IPS-11a (cell line): ENCODE results near the gene MAGI3.
"Not testable (repeated sequence)": the region's sequence is repeated elsewhere in the genome, so short reads cannot be mapped to it uniquely, and the experiment has no call there.

Source experiments
- H3K4me3 ChIP-seq: one replicate; pipeline ENCODE4 v1.5.1; 2013; ENCODE audit warnings: low read depth, low read length, control low read depth

The MAGI3 gene

DNA sequence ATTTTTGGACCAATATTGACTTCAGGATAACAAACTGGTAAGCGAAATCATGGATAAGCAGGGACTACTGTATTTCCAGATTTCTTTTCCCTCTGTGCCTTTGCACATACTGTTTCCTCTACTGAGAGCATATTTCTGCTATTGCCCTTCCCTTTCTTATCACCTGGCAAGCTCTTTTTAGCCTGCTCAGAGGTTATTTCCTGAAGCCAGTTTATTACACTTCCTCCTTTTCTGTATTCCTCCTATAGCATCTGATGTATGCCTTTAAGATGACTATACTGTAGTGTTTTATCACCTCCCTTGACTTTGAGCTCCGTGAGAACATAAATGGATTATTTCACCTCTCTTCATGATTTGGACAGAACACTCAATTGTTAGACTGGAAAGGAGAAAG is 49.0 kb downstream of the MAGI3 start:
- no peak overlapping the region for H3K4me3 ChIP-seq

DNA sequence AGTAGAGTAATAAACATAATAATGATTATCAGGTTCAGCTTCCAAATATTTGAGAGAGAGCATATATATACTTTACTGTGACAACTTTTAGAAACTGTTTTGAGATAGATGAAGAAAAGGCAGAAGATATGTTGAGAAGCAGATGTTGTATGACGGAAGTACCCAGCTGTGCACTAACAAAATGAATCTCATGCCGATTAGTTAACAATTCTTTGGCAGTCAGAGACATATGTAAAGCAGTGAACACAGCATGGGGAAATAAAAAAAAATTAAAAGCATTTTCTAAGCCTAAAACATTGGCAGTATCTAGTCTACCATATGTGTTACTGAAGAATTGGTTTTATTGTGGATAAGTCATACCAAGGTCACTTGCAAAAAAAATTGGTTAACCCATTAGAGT is 51.8 kb downstream of the MAGI3 start:
- H3K4me3 ChIP-seq: no peak overlapping the region

DNA sequence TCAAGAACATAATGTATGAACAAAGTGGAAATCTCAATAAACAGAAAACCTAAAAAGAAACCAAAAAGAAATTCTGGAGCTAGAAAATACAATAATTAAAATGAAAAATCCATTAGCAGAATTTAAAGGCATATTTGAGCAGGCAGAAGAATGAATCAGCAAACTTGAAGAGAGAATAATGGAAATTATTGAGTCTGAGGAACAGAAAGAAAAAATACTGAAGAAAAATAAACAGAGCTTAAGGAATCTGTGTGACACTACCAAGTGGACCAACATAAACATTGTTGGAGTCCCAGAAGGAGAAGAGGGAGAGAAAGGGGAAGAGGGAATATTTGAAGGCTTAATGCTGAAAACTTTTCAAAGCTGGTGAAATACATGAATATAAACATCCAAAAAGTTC is 54.5 kb downstream of the MAGI3 start:
- no peak overlapping the region for H3K4me3 ChIP-seq

DNA sequence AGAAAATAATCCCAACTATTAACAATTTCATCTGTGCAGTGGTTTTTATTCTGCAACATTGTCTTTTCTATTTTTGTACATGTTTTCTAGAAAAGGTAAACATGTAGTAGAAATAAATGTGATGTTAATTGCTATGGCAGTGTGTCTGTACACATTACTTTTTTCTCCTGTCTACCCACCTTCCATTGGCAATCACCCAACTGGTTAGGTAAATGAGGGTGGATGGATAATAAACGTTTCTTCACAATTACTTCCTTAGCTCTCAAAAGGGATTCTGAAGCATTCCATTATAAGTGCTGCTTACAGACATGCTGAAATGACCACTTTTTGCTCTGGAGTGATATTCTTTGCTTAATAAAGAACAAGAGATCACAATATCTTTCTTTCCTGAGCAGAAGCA is 61.4 kb downstream of the MAGI3 start:
- no peak overlapping the region for H3K4me3 ChIP-seq

DNA sequence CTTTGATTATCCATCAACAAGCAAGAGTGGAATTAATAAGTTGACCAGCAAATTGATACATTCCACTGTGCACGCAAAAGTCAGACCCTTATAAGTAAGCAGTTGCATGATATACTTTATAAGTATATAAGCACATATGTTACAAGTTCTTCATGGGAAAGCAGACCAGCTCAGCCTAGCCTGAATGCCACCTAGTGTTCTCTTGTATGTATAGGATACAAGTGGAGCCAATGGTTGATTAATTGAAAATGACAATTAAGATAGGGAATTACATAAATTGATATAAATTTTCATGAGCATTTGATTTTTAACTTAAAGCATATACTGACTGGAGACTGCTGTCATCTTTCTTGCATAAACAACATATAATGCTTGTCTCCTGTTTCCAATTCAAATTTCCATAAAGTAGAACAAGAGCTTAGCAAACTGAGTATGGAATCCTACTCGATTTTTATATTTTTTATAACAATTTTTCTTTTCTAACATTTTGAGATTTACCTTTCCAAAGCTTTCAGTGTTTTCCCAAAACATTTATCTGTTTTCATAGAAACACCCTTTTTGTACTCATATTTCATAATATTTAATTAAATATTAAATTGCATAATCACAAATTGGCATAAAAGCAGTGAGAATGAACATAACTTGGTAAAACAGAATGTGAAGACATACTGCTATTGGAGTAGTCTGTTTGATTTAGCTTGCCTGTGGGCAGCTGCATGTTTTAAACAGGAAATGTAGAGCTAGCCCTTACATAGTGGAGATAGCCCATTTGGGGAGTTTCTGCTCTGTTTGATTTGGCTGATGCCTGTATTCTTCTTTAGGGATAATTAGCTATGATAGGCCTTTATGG is 62.8 kb downstream of the MAGI3 start:
- no peak overlapping the region for H3K4me3 ChIP-seq

DNA sequence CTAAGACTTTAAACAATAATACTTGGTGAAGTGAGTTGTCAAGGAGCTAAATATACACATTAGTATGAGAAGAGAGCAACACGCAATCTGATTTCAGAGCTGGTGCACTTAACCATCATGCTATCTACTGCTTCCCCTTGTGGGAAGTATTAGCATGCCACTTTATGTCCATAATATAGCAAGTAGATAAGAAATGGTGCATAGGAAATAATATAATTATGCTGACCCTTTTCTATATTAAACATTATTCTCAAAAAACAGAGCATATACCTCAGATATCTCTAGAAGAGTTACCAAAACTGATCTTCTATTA is 63.4 kb downstream of the MAGI3 start:
- no peak overlapping the region for H3K4me3 ChIP-seq

DNA sequence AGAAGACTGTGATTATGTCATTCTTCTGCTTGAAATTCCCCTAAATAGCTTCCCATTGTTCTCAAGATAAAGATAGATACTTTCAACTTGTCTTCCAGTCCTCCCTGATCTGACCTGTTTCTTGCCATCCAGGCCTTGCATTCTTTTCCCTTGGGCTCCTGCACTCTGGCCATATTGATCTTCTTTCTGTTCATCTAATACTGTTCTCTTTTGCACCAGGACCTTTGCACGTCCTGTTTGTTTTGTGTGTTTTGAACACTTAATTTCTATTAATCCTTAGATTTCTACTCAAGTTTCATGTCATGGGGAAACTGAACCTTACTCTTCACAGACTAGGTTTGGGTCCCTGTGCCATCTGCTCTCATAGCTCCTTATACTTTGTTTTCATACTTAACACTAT is 65.1 kb downstream of the MAGI3 start:
- H3K4me3 ChIP-seq: no peak overlapping the region

DNA sequence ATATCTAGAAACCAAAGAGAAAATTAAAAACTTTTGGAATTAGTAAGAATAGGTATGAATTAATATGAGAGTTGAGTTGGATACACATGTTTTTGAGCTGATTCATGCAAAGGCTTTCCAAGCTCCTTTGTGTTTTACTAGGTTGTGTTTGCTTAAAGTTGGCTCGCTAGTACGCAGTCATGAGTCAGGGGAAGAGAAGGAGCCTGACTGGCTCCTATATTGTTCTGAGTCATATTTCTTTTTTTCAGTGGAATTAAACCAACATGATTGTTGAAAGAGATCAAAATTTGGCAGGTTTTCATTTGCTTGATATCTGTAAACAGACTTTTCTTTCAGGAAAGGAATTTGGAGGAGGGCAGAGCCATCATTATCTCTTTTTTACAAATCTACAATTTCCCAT is 66.7 kb downstream of the MAGI3 start:
- H3K4me3 ChIP-seq: no peak overlapping the region

DNA sequence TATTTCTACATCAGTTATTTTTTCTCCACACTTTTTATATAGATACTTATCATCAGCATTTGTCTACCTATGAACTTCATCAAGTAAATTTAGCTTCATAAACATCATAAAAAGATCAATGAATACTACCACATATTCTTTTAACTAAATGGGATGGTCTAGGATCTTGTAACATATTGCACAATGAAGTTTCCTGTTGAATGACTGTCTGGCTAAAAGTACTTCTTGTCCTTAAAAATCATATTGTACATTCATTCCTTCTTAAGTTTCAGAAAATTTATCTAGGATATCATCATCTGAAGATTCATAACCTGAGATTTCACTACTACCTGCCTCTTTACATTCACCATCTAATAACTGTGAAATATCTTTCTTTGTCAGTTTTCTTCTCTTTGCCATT is 69.0 kb downstream of the MAGI3 start:
- no peak overlapping the region for H3K4me3 ChIP-seq

DNA sequence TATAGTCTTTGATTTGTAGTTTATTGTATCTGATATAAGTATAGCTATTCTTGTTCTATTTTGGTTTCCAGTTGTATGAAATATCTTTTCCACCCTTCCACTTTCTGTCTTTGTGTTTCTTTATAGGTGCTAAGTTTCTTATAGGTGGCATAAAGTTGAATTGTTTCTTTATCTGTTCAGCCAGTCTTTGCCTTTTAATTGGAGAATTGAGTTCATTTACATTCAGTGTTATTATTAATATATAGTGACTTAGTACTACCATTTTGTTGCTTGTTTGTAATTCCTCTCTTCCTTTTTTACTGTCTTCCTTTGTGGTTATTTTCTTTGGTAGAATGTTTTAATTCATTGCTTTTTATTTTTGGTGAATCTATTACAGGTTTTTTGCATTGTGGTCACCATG is 77.7 kb downstream of the MAGI3 start:
- no peak overlapping the region for H3K4me3 ChIP-seq

DNA sequence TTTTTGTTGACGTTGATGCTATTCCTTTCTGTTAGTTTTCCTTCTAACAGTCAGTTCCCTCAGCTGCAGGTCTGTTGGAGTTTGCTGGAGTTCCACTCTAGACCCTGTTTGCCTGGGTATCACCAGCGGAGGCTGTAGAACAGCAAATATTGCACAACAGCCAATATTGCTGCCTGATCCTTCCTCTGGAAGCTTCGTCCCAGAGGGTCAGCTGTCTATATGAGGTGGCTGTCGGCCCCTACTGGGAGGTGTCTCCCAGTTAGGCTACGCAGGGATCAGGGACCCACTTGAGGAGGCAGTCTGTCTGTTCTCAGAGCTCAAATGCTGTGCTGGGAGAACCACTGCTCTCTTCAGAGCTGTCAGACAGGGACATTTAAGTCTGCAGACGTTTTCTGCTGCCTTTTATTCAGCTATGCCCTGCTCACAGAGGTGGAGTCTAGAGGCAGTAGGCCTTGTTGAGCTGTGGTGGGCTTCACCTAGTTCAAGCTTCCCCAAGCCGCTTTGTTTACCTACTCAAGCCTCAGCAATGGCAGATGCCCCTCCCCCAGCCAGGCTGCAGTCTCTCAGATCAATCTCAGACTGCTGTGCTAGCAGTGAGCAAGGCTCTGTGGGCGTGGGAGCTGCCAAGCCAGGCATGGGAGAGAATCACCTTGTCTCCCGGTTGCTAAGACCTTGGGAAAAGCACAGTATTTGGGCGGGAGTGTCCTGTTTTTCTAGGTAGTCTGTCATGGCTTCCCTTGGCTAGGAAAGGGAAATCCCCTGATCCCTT is 88.3 kb downstream of the MAGI3 start:
- H3K4me3 ChIP-seq: not testable (repeated sequence)

DNA sequence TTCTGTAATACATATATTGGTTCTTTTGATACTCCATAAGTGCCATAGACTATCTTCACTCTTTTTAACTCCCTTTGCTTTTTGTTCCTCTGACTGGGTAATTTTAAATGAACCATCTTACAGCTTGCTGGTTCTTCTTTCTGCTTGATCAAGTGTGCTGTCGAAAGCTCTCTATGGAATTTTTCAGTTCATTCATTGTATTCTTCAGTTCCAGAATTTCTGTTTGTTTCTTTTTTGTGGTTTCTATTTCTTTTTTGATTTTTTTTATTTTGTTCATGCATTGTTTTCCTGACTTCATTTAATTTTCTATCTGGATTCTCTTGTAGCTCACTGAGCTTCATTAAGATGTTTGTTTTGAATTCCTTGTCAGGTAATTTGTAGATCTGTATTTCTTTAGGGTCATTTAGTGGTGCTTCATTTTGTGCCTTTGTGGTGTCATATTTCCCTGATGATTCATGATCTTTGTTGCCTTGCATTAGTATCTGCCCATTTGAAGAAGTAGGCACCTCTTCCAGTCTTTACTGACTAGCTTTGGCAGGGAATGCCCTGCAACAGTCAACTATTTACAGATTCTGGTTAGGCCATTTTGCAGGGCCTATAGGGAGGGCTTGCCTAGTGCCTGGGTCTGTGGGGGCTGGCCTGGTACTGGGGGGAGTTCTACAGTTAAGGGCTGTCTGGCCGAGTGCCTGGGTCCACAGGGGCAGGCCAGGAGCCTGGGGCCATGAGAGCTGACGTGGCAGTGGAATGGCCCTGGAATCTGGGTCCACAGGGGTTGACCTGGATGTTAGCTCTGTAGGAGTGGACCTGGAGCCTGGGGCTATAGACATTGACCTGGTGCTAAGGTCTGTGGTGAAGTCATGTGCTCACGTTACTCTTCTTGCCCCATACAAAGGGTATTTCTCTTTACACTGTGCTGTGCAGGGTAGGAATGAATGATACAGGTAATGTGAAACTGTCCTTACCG is 89.7 kb downstream of the MAGI3 start:
- no peak overlapping the region for H3K4me3 ChIP-seq

DNA sequence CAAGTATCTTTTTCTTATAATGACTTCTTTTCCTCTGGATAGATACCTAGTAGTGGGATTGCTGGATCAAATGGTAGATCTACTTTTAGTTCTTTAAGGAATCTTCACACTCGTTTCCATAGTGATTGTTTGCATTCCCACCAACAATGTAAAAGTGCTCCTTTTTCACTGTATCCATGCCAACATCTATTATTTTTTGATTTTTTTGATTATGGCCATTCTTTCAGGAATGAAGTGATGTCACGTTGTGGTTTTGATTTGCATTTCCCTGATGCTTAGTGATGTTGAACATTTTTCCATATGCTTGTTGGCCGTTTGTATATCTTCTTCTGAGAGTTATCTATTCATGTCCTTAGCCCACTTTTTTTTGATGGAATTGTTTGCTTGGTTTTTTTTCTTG is 94.8 kb downstream of the MAGI3 start:
- not testable (repeated sequence) for H3K4me3 ChIP-seq

DNA sequence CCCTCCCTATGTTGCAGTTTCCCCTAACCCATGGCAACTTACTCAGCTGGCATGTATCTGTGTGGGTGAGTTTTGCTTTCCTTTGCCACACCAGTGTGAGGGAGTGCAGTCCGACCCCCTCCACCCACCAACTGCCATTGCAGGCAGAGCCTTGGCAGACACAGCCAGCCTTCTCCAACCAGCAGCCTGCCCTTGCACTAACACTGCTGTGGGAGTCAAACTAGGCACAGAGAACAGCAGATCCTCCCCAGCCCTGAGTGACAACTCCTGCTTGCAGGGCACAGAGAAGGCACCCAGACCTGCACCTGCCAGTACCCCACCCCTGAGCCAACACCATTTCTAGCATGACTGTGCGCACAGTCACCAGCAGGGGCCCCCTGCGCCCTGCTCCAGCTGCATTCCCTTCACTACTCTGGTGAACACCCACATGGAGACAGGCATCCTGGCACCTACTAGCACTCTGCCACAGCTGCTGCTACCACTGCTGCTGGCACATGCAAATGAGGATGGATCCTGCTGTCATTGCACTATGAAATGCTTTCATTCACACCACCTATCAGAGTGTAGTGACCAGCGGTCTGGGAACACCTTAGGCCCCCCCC is 98.4 kb downstream of the MAGI3 start:
- H3K4me3 ChIP-seq: no peak overlapping the region

DNA sequence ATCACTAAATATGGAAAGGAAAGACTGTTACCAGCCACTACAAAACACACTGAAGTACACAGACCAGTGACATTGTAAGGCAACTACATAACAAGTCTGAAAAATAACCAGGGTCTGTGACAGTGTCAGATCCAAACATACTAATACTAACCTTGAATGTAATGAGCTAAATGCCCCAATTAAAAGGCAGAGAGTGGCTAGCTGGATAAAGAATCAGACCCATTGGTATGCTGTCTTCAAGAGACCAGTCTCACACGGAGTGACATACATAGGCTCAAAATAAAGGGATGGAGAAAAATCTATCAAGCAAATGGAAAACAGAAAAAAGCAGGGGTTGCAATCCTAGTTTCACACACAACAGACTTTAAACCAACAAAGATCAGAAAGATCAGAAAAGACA is 100.1 kb downstream of the MAGI3 start:
- H3K4me3 ChIP-seq: no peak overlapping the region

DNA sequence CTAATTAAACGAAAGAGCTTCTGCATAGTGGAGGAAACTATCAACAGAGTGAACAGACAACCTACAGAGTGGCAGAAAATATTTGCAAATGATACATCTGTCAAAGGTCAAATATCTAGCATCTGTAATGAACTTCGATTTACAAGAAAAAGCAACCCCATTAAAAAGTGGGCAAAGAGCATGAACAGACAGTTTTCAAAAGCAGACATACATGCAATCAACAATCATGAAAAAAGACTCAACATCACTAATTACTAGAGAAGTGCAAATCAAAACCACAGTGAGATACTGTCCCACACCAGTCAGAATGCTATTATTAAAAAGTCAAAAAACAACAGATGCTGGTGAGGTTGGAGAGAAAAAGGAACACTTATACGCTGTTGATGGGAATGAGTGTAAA is 103.2 kb downstream of the MAGI3 start:
- H3K4me3 ChIP-seq: no peak overlapping the region

DNA sequence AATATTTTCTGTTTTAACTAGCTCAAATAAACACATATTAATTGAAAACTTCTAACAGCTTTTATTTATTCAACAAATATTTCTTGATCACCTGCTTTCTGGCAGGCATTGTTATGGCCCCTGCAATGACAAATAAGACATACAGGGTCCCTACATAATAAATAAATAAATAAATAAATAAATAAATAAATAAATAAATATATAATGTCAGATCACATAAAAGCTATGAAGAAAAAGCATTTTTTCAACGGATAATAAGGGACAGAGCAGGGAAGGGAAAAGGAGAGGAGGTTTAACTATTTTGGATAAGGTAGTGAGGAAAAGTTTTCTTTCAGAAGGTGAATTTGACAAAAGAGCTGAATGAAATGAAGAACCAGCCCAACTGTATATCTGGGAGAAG is 115.0 kb downstream of the MAGI3 start:
- H3K4me3 ChIP-seq: no peak overlapping the region

DNA sequence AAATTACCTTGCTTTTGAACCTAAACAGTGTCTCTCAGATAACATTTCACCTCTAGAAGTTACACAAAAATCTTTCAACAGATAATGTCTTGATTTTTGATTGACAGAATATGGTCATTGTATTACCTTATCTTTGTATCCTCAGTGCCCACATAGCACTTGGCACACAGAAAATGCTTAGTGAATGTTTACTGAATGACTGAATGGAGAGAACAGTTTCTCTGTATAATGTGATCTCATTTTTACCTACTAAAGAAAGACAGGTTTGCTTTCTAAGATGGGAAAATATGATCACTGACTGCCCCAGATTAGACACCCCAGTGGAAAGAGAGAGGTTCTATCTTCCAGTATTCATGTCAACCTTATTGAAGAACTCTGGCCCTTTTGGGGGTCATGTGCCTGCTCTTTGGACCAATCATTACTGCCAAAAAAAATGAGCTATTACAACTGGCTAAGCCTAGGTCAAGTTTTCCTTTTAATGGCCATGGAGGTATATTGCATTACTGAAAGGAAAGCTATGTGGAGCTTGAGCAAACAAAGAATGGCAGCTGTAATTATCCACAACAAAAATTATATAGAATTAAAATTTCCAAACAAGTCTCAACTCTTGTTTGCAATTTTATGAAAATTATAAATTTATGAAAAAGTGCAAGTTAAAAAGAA is 117.4 kb downstream of the MAGI3 start:
- H3K4me3 ChIP-seq: no peak overlapping the region

DNA sequence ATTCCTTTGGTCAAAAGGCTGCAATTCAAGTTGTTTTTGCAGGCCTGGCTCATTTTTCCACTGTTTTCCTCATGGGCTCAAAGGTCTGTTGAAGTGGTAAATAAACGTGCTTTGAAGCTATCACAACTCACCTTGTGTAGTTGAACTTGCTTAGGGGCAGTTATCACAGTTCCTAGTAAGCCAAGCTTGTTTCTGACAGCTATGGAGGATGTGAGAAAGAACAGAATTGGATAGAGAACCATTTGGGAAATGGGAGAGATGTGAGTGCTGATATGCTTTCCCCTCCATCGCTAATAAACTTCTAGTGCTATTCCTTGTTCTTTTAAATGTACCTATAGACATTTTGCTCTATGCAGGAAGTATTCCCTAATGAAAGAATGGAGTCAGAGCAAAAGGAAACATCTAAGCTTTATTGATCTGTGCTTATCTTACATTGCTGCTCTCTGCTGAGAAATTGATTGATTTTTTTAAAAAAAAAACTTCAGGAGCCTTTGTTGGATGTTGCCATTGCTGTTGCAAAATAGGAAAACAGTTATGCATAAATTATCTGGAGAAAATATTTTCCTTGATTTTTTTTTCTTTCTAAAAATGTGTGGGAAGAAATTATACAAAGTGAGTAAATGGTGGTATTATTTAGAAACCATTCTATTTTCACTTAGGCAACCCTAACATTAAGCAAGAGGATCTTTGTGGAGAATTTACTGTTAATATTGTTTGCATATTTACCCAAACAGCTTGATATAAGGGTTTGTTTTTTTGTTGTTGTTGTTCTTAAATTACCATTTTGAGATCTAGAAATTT is 118.2 kb downstream of the MAGI3 start:
- H3K4me3 ChIP-seq: no peak overlapping the region

DNA sequence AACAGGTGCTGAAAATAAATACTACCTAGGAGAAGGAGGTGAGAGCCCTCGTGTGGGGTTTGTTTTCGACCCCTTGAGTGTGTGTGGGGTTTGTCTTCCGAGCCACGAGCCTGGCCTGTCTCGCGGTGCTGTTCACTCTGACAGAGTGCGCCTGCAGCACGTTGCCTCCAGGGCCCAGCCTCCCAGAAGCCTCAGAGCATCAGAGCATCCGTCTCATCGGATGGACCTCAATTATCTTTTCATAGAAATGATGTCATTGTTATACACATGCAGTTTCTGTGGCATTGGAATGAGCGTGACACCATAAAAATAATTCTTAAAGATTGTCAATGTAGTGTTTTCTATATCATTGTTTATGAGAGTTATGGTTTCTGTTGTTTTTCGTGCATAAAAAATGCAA is 119.5 kb downstream of the MAGI3 start:
- not testable (repeated sequence) for H3K4me3 ChIP-seq
